Measurements from ENCODE around the gene ADK. TPM values are rescaled to one million over a fixed set of nuclear protein-coding genes. Genes with fewer than 3 reads are reported as not detected.

The ADK gene
- total and polyA plus RNA-seq, 2 of the 13 experiments (the other 11 are each of a cell fraction or from before 2014, with no cell fraction given): 48.6 to 79.1 TPM

GRCh38 chr10:74391786-74392185 lies 240.8 kb downstream of the ADK start (continued):
- no peak for TF ChIP-seq RBAK (CRISPR knock-in tag; IDR thresholded peaks at IDR 0.05)
- no peak for TF ChIP-seq NPAS2 (CRISPR knock-in tag; IDR thresholded peaks at IDR 0.05; ENCODE audit: borderline replicate concordance)
- no peak for TF ChIP-seq ERF (CRISPR knock-in tag; IDR thresholded peaks at IDR 0.05)
- TF ChIP-seq, protein P1, sequence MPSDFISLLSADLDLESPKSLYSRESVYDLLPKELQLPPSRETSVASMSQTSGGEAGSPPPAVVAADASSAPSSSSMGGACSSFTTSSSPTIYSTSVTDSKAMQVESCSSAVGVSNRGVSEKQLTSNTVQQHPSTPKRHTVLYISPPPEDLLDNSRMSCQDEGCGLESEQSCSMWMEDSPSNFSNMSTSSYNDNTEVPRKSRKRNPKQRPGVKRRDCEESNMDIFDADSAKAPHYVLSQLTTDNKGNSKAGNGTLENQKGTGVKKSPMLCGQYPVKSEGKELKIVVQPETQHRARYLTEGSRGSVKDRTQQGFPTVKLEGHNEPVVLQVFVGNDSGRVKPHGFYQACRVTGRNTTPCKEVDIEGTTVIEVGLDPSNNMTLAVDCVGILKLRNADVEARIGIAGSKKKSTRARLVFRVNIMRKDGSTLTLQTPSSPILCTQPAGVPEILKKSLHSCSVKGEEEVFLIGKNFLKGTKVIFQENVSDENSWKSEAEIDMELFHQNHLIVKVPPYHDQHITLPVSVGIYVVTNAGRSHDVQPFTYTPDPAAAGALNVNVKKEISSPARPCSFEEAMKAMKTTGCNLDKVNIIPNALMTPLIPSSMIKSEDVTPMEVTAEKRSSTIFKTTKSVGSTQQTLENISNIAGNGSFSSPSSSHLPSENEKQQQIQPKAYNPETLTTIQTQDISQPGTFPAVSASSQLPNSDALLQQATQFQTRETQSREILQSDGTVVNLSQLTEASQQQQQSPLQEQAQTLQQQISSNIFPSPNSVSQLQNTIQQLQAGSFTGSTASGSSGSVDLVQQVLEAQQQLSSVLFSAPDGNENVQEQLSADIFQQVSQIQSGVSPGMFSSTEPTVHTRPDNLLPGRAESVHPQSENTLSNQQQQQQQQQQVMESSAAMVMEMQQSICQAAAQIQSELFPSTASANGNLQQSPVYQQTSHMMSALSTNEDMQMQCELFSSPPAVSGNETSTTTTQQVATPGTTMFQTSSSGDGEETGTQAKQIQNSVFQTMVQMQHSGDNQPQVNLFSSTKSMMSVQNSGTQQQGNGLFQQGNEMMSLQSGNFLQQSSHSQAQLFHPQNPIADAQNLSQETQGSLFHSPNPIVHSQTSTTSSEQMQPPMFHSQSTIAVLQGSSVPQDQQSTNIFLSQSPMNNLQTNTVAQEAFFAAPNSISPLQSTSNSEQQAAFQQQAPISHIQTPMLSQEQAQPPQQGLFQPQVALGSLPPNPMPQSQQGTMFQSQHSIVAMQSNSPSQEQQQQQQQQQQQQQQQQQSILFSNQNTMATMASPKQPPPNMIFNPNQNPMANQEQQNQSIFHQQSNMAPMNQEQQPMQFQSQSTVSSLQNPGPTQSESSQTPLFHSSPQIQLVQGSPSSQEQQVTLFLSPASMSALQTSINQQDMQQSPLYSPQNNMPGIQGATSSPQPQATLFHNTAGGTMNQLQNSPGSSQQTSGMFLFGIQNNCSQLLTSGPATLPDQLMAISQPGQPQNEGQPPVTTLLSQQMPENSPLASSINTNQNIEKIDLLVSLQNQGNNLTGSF (CRISPR knock-in tag; IDR thresholded peaks at IDR 0.05): no peak
- TF ChIP-seq RAD21 (CRISPR knock-in tag; IDR thresholded peaks at IDR 0.05): no peak
- TF ChIP-seq ZNF558 (CRISPR knock-in tag; IDR thresholded peaks at IDR 0.05; ENCODE audit: borderline replicate concordance): no peak
- TF ChIP-seq TARDBP (CRISPR knock-in tag; IDR thresholded peaks at IDR 0.05): no peak
- no peak for TF ChIP-seq BRD4 (CRISPR knock-in tag; IDR thresholded peaks at IDR 0.05)

DNA sequence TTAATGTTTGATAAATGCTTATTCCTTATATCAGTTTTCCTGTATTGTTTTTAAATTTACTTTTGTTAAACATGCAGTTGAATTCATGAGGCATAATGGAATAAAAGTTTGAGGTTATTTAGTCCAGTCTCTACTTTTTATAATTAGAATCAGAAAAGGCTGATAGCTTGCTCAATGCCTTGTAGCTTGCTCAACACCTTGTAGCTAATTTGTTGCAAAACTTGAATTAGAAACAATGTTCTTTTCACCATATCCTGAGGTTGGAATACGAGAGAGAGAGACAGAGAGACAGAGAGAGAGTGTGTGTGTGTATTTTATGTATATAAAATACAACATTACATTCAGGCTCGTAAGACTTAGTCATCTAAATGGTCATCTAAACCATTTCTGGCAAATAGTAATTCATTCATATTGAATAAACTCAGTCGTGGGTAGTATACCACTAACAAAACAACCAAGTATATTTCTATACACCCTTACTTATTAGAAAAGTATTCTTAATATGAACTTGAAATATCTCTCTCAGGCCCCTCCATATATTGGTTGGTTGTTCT lies 243.5 kb downstream of the ADK start:
- Histone ChIP-seq H3K9ac (ENCODE audit: insufficient read depth, low read depth, low read length) (no peak overlapping the region), H3K4me3 (replicated peaks in 1 of 3; ENCODE audit: insufficient read depth in 1 of 3, low read depth in 2 of 3, low read length in 3 of 3) (no peak overlapping the region), H3K9me3 (ENCODE audit: low read length) (no peaks in the 10 kb centered on the region), H3K27me3 (ENCODE audit: control insufficient read depth in 1 of 2, insufficient read depth in 2 of 2, low read length in 2 of 2) (no peaks in the 10 kb centered on the region), H3K27ac (ENCODE audit: extremely low read length, insufficient read depth, low read length) (no peak overlapping the region), H3K4me1 (ENCODE audit: insufficient read depth, low read length) (no peaks in the 10 kb centered on the region), H2AFZ (ENCODE audit: low read length) (no peak overlapping the region), H3K36me3 (replicated peaks in 1 of 2; ENCODE audit: control insufficient read depth in 1 of 2, insufficient read depth in 2 of 2, low read length in 2 of 2) (peaks cover 0 to 17% of the 10 kb centered on the region in 2 experiments; a peak in 1 of 5 replicates), H4K20me1 (ENCODE audit: insufficient read depth, low read length) (no peaks in the 10 kb centered on the region), H3K4me2 (ENCODE audit: low read depth, low read length) (no peak overlapping the region), H3K79me2 (ENCODE audit: insufficient read depth, low read length) (no peaks in the 10 kb centered on the region)
- ChIA-PET CTCF (ENCODE audit: low intra/inter-chr PET ratio, low total read pairs) (no interaction called here), POLR2A (no interaction called here)
- in situ Hi-C loops (cut with HindIII; ENCODE audit: extremely low pct_ligation_motif_present, low pct_unique_long_range_greater_than_20kb): no loop called here
- FAIRE-seq (no peak), ATAC-seq (no peak), DNase-seq (ENCODE audit: low spot score) (no peak)
- WGBS (ENCODE audit: low lambda C conversion rate): 97% methylated on average over 3 of the region's 3 CpGs
- BruUV-seq (replicated peaks): no TSS peak
- intact Hi-C loops (cut with micrococcal nuclease; ENCODE audit: unreplicated experiment): no loop called here
- TF ChIP-seq KLF16 (CRISPR knock-in tag; IDR thresholded peaks at IDR 0.05) (no peak), SIX4 (CRISPR knock-in tag; IDR thresholded peaks at IDR 0.05) (no peak), REL (CRISPR knock-in tag; conservative IDR thresholded peaks at IDR 0.05) (no peak), AHDC1 (CRISPR knock-in tag; IDR thresholded peaks at IDR 0.05; ENCODE audit: borderline replicate concordance) (no peak), ZNF382 (CRISPR knock-in tag; IDR thresholded peaks at IDR 0.05; ENCODE audit: borderline replicate concordance) (no peak), RAD21 (CRISPR knock-in tag; IDR thresholded peaks at IDR 0.05) (no peak)
